Sigmoid colon (tissue), 4 donors: ENCODE results near the gene BDNF.

Experiments
- CTCF ChIP-seq, 4 experiments: fragments of 450-650 bp in 3 of 4; fragments of 200-600 bp in 1 of 4; IDR thresholded peaks; one replicate each; pipeline ENCODE4 v1.5.1; 2016 to 2019; ENCODE audit warnings: antibody characterized with exemption in 4 of 4, mild to moderate bottlenecking in 3 of 4, moderate library complexity in 2 of 4
- POLR2A ChIP-seq, 2 donors: fragments of 450-650 bp; IDR thresholded peaks; one replicate each; pipeline ENCODE4 v1.6.1; 2016; ENCODE audit warnings: antibody characterized with exemption in 2 of 2, mild to moderate bottlenecking in 2 of 2, moderate library complexity in 2 of 2
- POLR2AphosphoS5 ChIP-seq, 4 donors: sonication (generic); formaldehyde crosslinking; IDR thresholded peaks; one replicate each; pipeline ENCODE4 v1.6.1; 2017; ENCODE audit warnings: antibody characterized with exemption in 4 of 4

- TF ChIP-seq POLR2A (IDR thresholded peaks at IDR 0.05) (no peak), CTCF (IDR thresholded peaks at IDR 0.05) (no peak), POLR2AphosphoS5 (IDR thresholded peaks at IDR 0.05) (no peak)
Measured at GRCh38 chr11:27651711-27652110, 48.5 kb downstream of the BDNF start.
